ENCODE measurements around the gene RPL12. TPM values are rescaled to one million over a fixed set of nuclear protein-coding genes. Genes with fewer than 3 reads are reported as not detected.

Gene RPL12
- total and polyA plus RNA-seq, 9 of the 15 experiments (the other 6 are each of a cell fraction or from before 2014, with no cell fraction given), result 1,614 to 4,558 (median 2,531) TPM

- TF ChIP-seq, protein P1, sequence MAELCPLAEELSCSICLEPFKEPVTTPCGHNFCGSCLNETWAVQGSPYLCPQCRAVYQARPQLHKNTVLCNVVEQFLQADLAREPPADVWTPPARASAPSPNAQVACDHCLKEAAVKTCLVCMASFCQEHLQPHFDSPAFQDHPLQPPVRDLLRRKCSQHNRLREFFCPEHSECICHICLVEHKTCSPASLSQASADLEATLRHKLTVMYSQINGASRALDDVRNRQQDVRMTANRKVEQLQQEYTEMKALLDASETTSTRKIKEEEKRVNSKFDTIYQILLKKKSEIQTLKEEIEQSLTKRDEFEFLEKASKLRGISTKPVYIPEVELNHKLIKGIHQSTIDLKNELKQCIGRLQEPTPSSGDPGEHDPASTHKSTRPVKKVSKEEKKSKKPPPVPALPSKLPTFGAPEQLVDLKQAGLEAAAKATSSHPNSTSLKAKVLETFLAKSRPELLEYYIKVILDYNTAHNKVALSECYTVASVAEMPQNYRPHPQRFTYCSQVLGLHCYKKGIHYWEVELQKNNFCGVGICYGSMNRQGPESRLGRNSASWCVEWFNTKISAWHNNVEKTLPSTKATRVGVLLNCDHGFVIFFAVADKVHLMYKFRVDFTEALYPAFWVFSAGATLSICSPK (IDR thresholded peaks at IDR 0.05; ENCODE audit: borderline replicate concordance), result no peak
These were observed 22.3 kb upstream of the RPL12 start (continued) for GRCh38 chr9:127473501-127473900.

- Histone ChIP-seq H3K9me1 (ENCODE audit: control insufficient read depth, insufficient read depth, low read length) (no peaks in the 10 kb centered on the region), H3K27ac (ENCODE audit: extremely low read depth, low read depth, low read length) (no peak overlapping the region), H3K4me3 (no peak overlapping the region), H3K27me3 (ENCODE audit: control insufficient read depth in 2 of 2, insufficient read depth in 2 of 2, low read length in 2 of 2) (no peaks in the 10 kb centered on the region), H3K9me3 (replicated peaks; ENCODE audit: control insufficient read depth, insufficient read depth, low read depth, low read length) (no peaks in the 10 kb centered on the region), H3K9ac (ENCODE audit: insufficient read depth in 1 of 2, low read depth in 2 of 2, low read length in 2 of 2) (no peak overlapping the region), H3K36me3 (ENCODE audit: control insufficient read depth, insufficient read depth, low read length) (peaks cover 11% of the 10 kb centered on the region; the same call in 2 of the 3 replicates), H3K79me2 (ENCODE audit: control insufficient read depth, insufficient read depth, low read length) (no peaks in the 10 kb centered on the region), H3K4me1 (replicated peaks in 1 of 2; ENCODE audit: control insufficient read depth in 2 of 2, insufficient read depth in 2 of 2, low read length in 2 of 2) (peaks cover 0 to 4% of the 10 kb centered on the region in 2 experiments; a peak in 2 of 5 replicates), H2AFZ (ENCODE audit: low read depth, low read length) (no peak overlapping the region), H3K4me2 (ENCODE audit: insufficient read depth, low read length) (no peak overlapping the region), H4K20me1 (replicated peaks; ENCODE audit: control insufficient read depth, insufficient read depth, low read length) (no peaks in the 10 kb centered on the region)
- intact Hi-C loops (cut with micrococcal nuclease) (no loop called here), in situ Hi-C loops (cut with MboI) (no loop called here)
- CTCF ChIA-PET (ENCODE audit: low intra/inter-chr PET ratio), result no interaction called here
- ATAC-seq (no peak), FAIRE-seq (peak; percentile 70), DNase-seq (ENCODE audit: extremely low read depth in 1 of 4, low spot score in 3 of 4) (peak in 1 of 4 experiments; percentile 19)
- WGBS (ENCODE audit: insufficient coverage, low coverage, missing lambda C conversion rate), result 37% methylated on average over 3 of the region's 3 CpGs
- BruUV-seq (replicated peaks), result no TSS peak
- TF ChIP-seq JUN (IDR thresholded peaks at IDR 0.05; ENCODE audit: borderline replicate concordance, low read depth, low read length) (no peak), JUN (CRISPR knock-in tag; IDR thresholded peaks at IDR 0.05; ENCODE audit: borderline replicate concordance) (no peak), PHTF2 (CRISPR knock-in tag; IDR thresholded peaks at IDR 0.05) (no peak), KDM1A (IDR thresholded peaks at IDR 0.05) (peak; percentile 60 to 64; a peak in 3 of 4 replicates), KLF6 (CRISPR knock-in tag; IDR thresholded peaks at IDR 0.05; ENCODE audit: borderline replicate concordance) (no peak), GABPB2 (CRISPR knock-in tag; conservative IDR thresholded peaks at IDR 0.05) (no peak), HDAC6 (IDR thresholded peaks at IDR 0.05; ENCODE audit: low read depth, low read length) (no peak), TAL1 (IDR thresholded peaks at IDR 0.05) (no peak), MXD1 (CRISPR knock-in tag; IDR thresholded peaks at IDR 0.05; ENCODE audit: borderline replicate concordance, poor library complexity, severe bottlenecking) (no peak), SOX6 (IDR thresholded peaks at IDR 0.05) (0 out of 2 replicates have a peak, but pooled peaks have one; percentile 27), ZNF766 (CRISPR knock-in tag; conservative IDR thresholded peaks at IDR 0.05) (no peak), EGR1 (conservative IDR thresholded peaks at IDR 0.05) (no peak), ZNF431 (CRISPR knock-in tag; IDR thresholded peaks at IDR 0.05) (no peak)
- TF ChIP-seq, protein P2, sequence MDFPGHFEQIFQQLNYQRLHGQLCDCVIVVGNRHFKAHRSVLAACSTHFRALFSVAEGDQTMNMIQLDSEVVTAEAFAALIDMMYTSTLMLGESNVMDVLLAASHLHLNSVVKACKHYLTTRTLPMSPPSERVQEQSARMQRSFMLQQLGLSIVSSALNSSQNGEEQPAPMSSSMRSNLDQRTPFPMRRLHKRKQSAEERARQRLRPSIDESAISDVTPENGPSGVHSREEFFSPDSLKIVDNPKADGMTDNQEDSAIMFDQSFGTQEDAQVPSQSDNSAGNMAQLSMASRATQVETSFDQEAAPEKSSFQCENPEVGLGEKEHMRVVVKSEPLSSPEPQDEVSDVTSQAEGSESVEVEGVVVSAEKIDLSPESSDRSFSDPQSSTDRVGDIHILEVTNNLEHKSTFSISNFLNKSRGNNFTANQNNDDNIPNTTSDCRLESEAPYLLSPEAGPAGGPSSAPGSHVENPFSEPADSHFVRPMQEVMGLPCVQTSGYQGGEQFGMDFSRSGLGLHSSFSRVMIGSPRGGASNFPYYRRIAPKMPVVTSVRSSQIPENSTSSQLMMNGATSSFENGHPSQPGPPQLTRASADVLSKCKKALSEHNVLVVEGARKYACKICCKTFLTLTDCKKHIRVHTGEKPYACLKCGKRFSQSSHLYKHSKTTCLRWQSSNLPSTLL (IDR thresholded peaks at IDR 0.05), result no peak
- POLR2A ChIA-PET, result interaction anchor here (0.6 to 1.5 kb wide), 3 partner anchors 18 to 143 kb away, joined by 3 to 4 read pairs (median 3); partner anchors contain the start of genes LRSAM1 and RPL12
These were observed 19.5 kb upstream of the RPL12 start for GRCh38 chr9:127470662-127471061.

All from K562 (cell line).